ENCODE results near the gene HOXB2.
"Not testable (repeated sequence)": the region's sequence is repeated elsewhere in the genome, so short reads cannot be mapped to it uniquely, and the experiment has no call there.

Gene HOXB2

DNA sequence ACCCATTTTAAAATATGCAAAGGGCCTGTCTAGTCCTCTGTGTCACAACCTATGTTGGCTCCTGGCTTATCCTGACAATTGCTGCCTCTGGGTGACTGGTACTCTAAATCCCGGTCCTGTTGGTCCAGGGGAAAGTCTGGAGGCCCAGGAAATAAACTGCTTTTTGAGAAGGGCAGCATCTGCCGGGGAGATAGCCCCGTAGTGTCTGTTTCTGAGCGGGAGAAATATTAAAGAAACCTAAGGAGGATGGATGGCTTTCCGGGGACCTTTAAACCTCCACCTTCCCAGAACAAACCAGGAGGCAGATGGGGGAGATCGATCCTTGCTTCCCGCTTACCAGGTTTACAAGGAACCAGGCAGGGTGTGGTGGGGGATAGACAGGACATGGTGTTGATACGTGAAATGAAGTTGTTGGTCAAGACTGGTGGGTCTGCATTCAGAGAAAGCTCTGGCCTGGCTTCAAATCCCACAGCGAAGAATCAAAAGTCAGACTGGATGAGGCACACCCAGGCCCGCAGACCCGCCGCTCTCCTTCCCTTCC lies 3.8 kb downstream of the HOXB2 start:
- no peak for DNase-seq (ENCODE audit: low read depth)

DNA sequence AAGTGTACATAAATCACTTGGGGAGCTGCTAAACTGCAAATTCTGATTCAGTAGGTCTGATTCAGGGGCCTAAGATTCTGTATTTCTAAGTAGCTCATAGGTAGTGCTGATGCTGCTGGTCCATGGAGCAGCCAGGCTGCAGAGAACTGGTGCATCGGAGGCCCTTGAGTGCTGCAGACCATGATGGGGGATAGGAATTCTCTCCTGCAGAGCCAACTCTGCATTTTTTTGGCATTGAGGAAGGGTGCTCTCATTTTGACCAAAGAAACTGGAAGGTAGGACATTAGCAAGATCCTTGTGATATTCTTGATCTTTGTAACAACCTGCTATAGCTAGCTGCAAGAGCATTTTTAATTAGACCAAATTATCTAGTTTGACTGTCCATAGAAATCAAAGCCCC lies 4.7 kb downstream of the HOXB2 start:
- no peak for DNase-seq (ENCODE audit: low read depth)

DNA sequence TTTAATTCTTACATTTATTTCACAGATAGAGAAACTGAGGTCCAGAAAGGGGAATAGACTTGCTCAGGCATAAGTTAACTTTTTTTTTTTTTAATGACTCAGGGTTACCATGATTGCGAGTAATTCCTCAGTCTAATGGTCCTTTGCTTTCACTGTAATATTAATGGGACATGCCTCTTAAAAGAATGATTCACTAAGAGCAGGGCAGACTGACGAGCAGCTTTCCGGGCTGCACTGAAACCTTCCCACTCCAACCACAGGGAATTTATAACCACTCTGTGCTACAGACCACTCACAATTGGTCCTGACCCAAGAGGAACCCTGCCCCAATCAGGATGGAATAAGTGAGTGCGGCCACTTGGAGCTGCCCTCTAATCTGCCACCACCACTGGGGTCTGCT lies 5.7 kb downstream of the HOXB2 start:
- no peak for DNase-seq (ENCODE audit: low read depth)

DNA sequence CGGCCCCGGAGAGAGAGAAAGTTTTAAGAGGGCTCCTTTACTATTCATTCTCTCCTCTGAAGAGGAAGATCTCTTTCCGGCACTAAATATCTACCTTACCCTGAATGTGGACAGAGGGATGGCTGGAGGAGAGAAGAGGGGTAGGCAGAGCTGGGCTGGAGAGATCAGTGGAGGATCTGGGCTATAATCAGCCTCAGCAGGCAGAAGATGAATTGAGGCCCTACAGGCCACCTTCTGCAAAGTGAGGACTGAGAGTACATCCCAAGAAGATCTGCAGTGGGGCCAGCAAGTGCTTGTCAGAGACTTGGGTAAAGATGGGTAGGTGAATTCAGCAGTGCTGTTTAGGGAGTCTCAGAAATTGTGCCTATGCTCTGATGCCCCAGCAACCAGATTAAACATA lies 7.6 kb downstream of the HOXB2 start:
- no peak for DNase-seq (ENCODE audit: low read depth)

DNA sequence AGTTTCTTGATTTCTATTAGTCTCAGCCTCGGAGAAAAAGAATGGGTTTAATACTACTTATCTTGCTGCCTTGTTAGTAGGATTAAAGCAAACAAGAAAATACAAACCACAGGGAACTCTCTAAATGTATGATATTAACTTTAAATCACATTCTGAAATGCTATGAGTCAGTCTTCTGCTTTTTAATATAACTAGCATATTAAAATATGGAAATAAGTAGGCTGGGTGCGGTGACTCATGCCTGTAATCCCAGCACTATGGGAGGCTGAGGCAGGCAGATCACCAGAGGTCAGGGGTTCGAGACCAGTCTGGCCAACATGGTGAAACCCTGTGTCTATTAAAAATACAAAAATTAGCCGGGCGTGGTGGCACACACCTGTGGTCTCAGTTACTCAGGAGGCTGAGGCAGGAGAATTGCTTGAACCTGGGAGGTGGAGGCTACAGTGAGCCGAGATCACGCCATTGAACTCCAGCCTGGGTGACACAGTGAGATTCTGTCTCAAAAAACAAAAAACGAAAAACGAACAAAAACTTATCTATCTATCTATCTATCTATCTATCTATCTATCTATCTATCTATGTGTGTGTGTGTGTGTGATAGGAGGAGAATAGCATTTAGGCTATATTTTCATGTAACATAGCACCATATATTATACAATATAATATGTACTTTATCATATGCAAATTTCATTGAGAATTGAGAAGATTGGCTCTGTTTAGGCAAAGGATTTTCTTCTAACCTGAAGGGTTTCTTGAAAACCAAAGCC lies 8.9 kb downstream of the HOXB2 start:
- DNase-seq (ENCODE audit: low read depth) = not testable (repeated sequence)

DNA sequence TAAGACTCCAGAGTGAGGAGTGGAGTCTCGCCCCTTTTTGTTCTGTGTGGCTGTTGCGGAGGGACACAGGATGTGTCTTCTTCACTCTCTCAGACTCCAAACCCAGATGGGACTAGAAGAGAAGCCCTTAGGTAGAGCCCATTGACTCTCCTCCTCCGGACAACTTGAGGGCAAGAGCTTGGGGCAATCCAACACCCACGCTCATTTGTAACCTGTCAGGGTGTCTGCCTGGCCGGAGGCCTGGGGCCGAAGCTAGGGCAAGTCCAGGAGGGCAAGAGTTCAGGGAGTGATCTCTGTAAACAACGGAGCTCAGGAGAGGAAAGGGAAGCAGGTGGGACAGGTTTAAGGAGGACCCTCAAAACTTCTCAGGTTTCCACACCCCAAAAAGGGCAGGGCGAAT lies 12.6 kb downstream of the HOXB2 start:
- DNase-seq (ENCODE audit: low read depth) = no peak

DNA sequence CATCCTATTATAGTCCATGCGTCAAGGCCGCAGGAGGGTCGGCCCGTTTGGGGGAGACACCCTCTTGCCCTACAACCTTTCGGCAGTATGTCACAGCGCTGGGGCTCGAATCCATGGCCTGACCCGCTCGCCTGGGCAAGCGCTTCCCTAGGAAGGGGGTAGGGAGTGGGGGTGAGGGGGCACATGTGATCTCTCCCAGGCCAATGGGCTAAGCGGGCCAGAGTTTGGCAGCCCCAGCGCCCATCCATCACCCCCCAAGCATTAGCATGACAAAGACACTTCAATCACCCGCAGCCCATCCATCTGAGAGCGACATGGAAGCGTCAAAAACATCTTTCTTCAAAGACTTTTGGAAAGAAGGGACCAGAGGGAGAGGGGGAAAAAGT lies 14.0 kb downstream of the HOXB2 start, which contains the start of gene HOXB1:
Gene HOXB1 (minus strand): TSS at position 125 of the 386 bp plus-strand sequence. CDS start 107 bp downstream, at position 18.
- DNase-seq (ENCODE audit: low read depth) = no peak

DNA sequence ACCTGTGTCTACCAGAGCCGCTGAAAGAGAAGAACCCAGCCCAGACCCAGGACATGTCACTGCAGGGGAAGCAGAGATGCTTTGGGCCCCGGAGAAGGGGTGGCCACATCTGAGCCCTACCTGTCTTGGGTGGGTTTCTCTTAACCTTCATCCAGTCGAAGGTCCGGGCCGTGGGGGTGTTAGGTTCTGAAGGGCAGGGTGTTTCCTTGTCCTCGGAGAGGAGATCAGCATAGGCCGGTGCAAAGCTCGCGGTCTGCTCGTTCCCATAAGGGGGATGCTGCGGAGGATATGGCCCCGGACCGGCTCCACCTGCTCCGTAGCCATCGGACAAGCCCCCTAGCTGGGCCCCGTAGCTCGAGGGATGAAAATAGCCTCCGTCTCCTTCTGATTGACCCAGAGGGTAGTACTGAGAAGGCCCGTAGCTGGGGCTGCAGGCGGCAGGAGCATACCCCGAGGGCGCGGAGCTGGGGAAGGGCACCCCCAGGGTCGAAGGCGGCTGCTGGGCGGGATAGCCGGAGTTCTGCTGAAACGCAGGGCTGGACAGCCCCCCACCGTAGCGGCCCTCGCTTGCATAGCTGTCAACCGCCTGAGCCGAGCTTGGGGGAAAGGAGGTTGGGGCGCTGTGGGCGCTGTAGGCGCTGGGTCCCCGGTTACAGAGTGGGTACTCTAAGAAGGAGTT lies 14.6 kb downstream of the HOXB2 start:
- no peak for DNase-seq (ENCODE audit: low read depth)

DNA sequence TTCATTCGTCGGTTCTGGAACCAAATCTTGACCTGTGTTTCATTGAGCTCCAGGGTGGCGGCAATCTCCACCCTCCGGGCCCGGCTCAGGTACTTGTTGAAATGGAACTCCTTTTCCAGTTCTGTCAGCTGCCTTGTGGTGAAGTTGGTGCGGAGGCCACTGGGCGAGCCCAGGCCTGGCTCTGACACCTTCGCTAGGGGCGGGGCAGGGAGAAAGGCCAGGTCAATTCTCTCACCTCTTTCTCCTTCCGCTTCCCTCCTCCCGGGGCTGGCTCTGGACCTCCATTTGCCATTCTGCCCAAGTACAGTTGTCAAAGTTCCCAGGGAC lies 15.3 kb downstream of the HOXB2 start:
- DNase-seq (ENCODE audit: low read depth) = no peak

DNA sequence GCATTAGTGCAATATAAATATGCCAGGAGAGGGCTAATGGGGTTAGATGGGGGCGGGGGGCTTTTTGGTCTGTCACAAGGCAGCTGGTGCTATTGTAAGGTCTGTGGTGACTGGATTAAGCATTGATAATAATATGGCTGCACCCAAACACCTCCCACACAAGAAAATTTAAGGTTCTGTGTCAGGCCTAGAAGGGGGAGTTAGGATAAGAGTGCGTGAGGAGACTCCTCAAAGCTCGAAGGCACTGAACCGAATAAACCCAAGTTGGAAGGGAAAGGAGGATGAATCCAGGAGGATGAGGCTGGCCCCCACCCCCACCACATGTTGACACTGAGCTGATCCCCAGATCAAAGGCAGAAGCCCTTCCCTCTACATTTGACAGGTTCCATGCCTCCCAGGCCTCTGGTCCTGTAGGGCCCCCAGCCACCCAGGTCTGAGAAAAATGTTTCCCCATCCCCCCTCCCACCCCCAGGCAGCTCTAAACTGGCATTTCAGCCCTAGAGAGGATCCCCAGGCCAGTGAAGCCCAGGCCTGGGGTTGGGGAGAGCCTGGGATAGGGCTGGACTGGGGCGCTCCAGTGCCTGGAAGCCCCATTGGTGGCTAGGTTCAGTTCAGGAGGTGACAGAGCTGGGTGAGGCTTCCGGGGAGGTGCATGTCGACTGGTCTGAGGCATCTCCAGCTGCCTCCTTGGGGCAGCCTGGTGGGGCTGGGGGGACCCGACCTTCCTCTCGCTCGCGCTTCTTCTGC lies 15.8 kb downstream of the HOXB2 start:
- DNase-seq (ENCODE audit: low read depth) = no peak

DNA sequence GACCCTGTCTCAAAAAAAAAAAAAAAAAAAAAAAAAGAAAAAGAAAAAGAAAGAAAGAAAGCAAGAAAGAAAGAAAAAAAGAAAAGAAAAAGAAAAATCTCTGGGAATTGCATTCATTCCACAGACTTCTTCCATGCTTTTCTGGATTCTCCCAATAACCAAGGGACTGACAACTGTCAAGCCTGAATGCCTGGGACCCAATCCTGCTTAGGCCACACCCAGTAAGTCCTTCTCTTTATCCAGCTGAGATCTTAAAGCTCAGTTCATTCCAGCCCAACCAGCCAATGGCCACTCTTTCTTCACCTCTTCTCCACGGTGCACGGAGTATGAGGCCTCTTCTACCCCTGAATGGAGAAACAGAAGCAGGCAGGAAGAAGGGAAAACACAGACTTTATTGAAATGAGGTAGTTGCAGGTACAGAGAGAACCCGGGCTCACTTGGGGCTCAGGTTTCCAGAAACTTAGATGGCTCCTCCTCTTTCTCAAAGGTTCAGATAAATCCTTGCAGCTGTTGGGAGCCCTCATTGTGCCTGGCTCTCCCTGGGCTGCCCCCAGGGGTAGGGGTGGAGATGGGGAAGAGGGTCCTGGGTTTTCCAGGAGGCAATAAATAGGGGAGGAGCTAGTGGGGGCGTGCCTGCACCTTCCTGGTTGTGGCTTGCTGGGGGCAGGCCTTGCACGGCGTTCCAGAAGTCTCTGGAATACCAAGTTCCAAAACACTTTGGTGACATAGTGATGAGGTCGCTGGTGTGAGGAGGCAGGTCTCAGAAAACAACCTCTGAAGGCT lies 16.6 kb downstream of the HOXB2 start:
- no peak for DNase-seq (ENCODE audit: low read depth)

DNA sequence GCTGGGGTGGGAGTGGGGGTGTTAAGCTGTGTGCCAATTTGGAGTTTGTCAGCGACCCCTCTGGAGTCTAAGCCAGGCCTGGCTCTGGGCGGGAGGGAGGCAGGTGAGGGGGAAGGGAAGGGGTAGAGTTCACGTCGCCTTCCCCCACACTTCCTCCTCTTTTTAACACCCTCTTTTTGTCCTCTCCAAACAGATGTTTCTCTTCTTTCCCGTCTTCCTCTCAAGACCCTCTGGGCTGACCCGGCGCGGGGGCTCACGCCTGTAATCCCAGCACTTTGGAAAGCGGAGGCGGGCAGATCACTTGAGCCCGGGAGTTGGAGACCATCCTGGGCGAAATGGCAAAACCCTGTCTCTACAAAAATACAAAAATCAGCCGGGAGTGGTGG lies 17.4 kb downstream of the HOXB2 start:
- no peak for DNase-seq (ENCODE audit: low read depth)

DNA sequence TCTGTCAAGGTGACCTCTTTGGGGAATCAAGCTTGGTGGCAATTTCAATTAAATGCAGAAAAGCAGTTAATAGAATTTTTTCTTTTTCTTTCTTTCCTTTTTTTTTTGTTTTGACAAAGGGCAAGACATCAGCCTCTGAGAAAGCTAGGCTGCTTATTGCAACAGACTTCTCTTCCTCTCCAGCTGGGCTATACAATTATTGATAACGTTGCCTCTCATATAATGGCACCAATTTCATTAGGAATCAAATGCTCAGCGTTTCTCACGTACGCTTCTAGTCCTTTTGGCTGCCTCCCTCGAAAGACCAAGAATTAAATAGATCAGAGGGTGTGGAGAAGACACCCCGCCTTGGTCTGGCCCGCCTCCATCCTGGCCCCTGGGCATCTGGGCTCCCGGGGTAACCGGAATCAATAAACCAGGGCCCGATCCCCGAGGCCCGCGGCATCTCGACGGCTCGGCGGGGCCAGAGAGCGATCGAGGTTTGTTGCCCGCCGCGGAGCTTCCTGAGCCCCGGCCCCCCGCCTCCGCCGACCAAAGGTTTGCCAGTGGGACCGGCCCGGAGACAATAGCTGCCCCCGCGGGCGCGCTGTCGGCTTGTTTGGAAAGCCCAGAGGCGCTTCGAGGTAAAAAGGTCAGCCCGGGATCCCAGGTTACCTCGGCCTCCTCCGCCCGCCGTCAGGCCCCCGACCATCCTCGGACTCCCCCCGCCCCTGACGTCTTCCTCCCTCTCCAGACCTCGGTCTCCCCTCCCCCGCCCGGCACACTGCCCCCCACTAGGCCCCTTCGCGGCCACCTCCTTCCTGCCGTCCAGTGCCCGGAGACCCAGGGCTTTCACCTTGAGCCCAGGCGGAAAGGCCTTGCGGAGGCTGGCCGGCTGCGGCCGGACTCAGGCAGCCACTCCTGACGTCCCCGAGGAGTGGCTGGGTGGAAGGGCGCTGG lies 18.0 kb downstream of the HOXB2 start:
- no peak for DNase-seq (ENCODE audit: low read depth)

DNA sequence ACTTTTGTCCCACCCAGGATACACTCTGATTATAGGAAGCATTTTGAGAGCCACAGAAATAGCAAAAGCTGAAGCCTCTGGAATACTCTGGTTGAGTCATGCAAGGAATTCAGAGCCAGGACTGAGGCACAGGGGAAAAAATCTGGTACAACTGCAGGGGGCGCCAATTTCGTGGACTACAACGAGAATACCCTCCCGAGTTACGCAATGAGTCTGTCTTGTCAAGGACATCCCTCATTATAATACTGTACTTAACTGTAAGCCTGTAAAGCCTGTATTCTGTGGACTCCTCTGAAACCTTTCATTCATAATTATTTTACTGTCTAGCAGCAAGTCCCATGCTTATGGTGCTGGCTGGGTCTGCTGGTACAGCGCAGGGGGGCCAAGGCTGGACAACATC lies 21.9 kb downstream of the HOXB2 start:
- DNase-seq (ENCODE audit: low read depth) = no peak

DNA sequence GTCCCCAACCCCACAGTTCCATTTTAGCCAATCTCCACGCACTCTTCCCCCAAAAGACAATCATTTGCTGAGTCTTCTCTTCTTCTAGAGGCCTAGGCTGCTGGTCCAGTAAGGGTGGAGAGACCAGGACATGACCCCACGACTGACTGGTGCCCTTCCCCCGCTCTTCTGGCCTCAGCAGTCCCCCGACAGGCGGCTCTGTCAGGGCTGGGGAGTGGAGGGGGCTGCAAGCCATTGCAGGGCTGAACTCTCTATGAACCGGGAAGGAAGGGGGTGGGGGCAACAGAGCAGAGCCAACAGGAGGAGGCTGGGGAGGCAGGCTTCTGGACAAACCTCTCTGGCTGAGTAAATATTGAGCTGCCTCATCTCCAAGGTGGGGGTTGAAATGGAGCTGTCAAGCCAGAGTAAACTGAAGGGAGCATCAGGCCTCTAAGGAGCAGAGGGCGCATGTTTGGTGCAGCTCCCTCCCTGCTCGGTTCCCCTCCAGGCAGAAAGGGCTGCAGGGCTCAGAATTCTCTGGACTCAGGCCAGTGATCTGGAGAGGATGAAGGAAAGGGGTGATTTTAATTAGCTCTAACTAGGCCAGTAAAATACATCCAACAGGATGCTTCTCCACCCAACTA lies 22.8 kb downstream of the HOXB2 start:
- no peak for DNase-seq (ENCODE audit: low read depth)

DNA sequence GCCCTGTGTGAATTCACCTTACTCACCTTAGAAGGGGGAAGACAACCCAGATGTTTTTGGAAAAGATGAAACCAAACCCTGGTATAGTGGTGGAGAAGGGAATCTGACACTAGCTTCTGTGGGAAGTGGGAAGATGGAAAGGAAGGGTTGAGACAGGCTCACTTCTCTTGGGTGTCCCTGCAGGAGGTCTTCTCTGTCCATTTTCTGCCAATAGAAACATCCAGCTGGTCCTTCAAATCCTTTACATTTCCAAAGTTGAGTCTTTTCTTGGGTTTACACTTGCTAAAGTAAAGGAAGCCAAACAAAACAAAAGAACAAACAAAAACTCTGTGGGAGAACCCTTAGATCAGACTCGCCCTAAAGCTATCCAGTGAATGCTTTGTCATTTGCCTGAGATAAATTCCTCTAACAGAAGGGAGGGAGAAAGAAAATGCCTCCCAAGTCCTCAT lies 24.3 kb downstream of the HOXB2 start:
- DNase-seq (ENCODE audit: low read depth) = no peak

DNA sequence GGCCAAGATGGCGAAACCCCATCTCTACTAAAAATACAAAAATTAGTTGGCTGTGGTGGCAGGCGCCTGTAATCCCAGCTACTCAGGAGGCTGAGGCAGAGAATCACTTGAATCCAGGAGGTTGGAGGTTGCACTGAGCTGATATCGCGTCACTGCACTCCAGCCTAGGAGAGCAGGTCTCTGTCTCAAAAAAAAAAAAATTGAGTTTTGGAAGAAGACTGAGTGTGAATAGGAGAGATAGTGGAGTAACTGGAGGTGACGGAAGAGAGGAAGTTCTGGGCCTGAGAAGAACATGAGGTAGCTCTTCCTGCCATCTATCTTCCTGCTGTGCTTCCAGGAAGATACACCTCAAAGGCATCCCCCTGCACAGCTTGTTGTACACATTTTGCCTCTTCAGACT lies 25.5 kb downstream of the HOXB2 start:
- DNase-seq (ENCODE audit: low read depth) = no peak

DNA sequence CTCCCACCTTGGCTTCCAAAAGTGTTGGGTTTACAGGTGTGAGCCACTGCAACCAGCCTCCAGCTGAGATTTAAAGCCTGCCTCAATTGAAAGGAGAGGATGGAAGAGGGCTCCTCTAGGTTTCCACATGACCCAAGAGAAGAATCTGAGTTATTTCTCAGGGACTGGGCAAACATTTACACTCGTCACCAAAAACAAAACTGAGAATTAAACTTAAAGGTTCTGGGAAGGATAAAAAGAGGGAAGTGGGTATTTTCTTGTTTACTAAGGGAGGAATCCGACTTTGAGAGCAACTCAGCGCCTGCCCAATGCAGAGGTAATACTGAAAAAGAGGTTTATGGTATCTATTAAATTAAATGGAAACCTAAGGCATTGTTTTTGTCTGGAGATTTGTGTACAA lies 27.4 kb downstream of the HOXB2 start:
- no peak for DNase-seq (ENCODE audit: low read depth)

DNA sequence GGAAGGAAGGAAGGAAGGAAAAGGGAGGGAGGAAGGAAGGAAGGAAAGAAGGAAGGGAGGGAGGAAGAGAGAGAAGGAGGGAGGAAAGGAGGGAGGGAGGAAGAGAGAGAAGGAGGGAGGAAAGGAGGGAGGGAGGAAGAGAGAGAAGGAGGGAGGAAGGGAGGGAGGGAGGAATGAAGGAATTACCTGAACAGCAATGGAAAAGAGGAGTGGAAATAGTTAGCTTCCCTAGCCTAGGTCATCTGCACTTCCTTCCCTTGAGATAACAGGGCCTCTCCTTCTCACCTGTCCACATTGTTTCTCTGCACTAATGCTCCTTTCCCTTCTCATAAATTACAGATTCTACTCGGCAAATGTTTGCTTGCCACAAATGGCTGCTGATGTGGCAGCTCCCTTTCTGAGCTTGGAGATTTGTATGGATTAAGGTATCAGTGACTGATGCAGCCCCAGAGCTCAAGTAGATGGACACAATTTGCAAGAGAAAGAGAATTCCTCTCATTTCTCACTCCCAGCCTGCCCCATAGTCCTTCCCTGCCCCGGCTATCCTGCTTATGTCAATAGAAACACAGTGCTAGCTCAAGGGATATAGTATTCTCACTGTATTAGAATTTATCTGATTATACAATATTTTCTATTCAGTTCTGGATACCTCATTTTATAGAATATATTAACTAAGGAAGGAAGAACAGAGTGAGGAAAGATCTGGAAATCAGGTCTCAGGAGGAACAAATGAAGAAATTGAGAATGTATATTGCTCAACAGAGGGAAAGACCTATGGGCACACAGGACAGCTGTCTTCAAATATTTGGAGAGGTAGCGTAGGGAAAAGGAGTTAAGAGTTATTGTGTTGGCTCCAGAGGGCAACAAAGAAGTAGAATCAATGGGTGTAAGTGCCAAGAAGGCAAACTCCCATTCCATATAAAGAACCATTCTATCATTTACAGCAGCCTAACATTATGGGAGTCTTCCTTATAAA lies 28.7 kb downstream of the HOXB2 start:
- DNase-seq (ENCODE audit: low read depth) = no peak

All from activated T-cell treated with anti-CD3 and anti-CD28 coated beads for 24 hours (primary cell).